Inflammatory macrophage (primary cell): ENCODE data around the gene ZNF609.
"Not testable (repeated sequence)": the region's sequence is repeated elsewhere in the genome, so short reads cannot be mapped to it uniquely, and the experiment has no call there.

Experiments used
- DNase-seq, 2 donors: peaks; one replicate each; pipeline ENCODE4 v3.0.0-alpha.2; 2020 to 2022

ZNF609 gene

GRCh38 chr15:64455961-64456371 lies 4.4 kb upstream of the ZNF609 start:
- peak; percentile 83 to 90 for DNase-seq

GRCh38 chr15:64456634-64457108 lies 3.7 kb upstream of the ZNF609 start:
- DNase-seq = peak; percentile 71 to 75

- no peak for DNase-seq
Measured at GRCh38 chr15:64459066-64459781, 1.2 kb upstream of the ZNF609 start.

GRCh38 chr15:64460724-64461720 lies 644 bp downstream of the ZNF609 start:
- DNase-seq = peak; percentile 70 to 78

GRCh38 chr15:64461721-64462162 lies 1.4 kb downstream of the ZNF609 start:
- no peak for DNase-seq

- DNase-seq = no peak
Measured at GRCh38 chr15:64462492-64462891, 2.1 kb downstream of the ZNF609 start.

- DNase-seq = no peak
Measured at GRCh38 chr15:64464276-64465005, 4.1 kb downstream of the ZNF609 start.

GRCh38 chr15:64466408-64467141 lies 6.2 kb downstream of the ZNF609 start:
- DNase-seq = no peak

GRCh38 chr15:64472161-64472560 lies 11.8 kb downstream of the ZNF609 start:
- DNase-seq = no peak

GRCh38 chr15:64474846-64475245 lies 14.5 kb downstream of the ZNF609 start:
- no peak for DNase-seq

GRCh38 chr15:64476550-64476949 lies 16.2 kb downstream of the ZNF609 start:
- no peak for DNase-seq

- DNase-seq = peak; percentile 61 to 63
Measured at GRCh38 chr15:64478863-64479262, 18.5 kb downstream of the ZNF609 start.

- DNase-seq = peak; percentile 45 to 77
Measured at GRCh38 chr15:64480891-64481290, 20.5 kb downstream of the ZNF609 start.

- DNase-seq = no peak
Measured at GRCh38 chr15:64483749-64484148, 23.4 kb downstream of the ZNF609 start.

- DNase-seq = no peak
Measured at GRCh38 chr15:64485796-64486195, 25.4 kb downstream of the ZNF609 start.

GRCh38 chr15:64490598-64491259 lies 30.4 kb downstream of the ZNF609 start:
- no peak for DNase-seq

GRCh38 chr15:64493641-64494040 lies 33.3 kb downstream of the ZNF609 start:
- no peak for DNase-seq

- DNase-seq = not testable (repeated sequence)
Measured at GRCh38 chr15:64495968-64496367, 35.6 kb downstream of the ZNF609 start.

- no peak for DNase-seq
Measured at GRCh38 chr15:64500695-64501395, 40.5 kb downstream of the ZNF609 start.

- DNase-seq = no peak
Measured at GRCh38 chr15:64501396-64501715, 41.0 kb downstream of the ZNF609 start.

GRCh38 chr15:64502151-64502550 lies 41.8 kb downstream of the ZNF609 start:
- DNase-seq = no peak
